Testis (tissue), 2 donors: ENCODE measurements around the gene PLA2G4D.

ENCODE experiments used
- CTCF ChIP-seq, 3 experiments: fragments of 450-650 bp in 2 of 3; fragments of 200-600 bp in 1 of 3; sonication (generic) in 1 of 3; IDR thresholded peaks; one replicate each; pipeline ENCODE4 v1.5.1; 2016 to 2019; ENCODE audit warnings: antibody characterized with exemption in 3 of 3, mild to moderate bottlenecking in 2 of 3, moderate library complexity in 1 of 3
- POLR2A ChIP-seq: fragments of 450-650 bp; IDR thresholded peaks from one replicate; pipeline ENCODE4 v1.6.1; 2017; ENCODE audit warnings: antibody characterized with exemption, mild to moderate bottlenecking, moderate library complexity

DNA sequence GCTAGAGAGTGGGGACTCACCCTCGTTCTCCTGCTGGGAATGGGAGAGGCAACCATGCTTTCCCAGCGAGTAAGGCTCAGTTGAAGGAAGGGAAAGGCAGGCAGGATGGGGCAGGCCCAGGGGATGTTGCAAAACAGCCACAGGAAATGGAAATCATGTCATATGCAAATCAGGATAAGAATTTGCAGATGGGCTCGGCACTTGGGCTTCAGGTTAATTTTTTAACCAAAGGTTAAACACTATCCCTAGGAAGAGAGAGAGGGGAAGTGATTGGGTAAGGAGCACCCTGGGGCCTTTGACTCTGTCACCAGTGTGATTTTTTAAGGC, 59.0 kb downstream of the PLA2G4D start:
- TF ChIP-seq CTCF (IDR thresholded peaks at IDR 0.05), result no peak
- no peak for TF ChIP-seq POLR2A
